Measurements from ENCODE around the gene MRAS.
"Not testable (repeated sequence)": the region's sequence is repeated elsewhere in the genome, so short reads cannot be mapped to it uniquely, and the experiment has no call there.

Gene MRAS

DNA sequence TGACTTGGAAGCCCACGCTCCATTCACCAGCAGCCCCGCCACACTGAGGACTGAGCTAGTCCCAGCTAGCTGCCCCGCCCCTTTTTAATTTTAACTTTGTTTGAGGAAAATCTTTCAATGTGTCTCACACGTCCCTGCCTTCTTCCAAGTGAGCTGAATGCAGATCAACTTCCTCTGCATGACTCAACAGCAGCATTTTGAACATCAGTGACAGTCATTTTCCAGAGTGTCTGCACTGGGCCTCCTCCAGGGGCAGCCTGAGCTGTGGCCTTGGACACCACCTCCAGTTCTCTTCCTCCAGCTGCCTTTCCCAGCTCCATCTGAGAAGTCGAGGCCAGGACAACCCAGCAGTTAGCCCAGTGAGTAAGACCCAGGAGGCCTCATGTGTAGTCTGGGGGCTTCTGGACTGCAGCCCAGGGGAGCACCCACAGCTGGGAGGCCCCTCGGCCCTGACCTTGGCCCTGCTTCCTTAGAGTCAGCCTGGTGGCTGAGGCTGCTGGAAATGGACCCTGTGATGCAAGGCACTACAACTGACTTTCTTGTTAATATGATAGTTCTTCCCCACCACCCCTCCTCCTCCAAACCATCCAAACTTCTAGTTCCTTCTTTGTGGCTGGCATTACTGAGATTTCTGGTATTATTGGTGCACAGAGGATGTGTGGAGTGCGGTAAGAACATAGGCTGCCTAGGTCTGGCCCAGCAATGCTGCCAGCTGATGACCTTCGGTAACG is 64.6 kb downstream of the MRAS start:
- in situ Hi-C loops (cut with MboI; ENCODE audit: low sequenced_read_pairs) = loop anchor here (25.0 kb wide), 1 partner anchor 351 kb away; no protein-coding TSS in a partner anchor

DNA sequence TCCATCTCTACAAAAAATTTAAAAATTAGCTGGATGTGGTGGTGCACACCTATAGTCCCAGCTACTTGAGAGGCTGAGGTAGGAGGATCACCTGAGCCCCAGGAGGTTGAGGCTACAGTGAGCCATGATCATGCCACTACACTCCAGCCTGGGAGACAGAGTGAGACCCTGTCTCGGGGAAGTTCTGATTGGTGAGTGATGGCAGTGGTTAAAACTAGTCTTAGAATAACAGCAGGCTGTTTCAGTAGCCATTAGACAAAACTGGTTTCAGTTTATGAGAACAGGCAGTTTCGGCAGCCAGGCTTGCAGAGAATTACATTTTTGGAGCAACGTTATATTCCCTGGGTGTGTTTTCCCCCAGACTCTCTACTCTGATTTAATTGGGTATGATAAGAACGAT is 67.9 kb downstream of the MRAS start:
- in situ Hi-C loops (cut with MboI; ENCODE audit: low sequenced_read_pairs) = loop anchor here (25.0 kb wide), 1 partner anchor 354 kb away; no protein-coding TSS in a partner anchor

DNA sequence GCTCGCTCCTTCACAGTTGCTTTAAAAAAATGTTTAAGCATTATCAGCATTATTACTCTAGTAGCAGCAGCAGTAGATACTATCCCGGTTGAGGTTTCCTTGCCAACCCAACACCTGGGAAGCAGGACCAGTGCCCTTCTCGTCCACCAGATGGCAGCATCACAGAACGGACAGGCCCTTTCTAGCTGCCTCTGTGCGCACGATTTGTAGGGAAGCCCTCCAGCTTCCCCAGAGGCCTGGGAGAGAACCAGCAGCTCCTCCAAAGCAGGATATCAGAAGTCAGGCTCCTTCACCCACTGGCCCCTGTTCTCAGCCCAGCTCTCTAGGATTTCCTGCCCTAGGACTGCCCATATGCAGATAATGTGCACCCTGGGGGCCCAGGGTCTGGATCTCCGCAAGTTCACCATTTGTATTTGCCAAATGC is 69.2 kb downstream of the MRAS start:
- in situ Hi-C loops (cut with MboI; ENCODE audit: low sequenced_read_pairs) = loop anchor here (25.0 kb wide), 1 partner anchor 355 kb away; no protein-coding TSS in a partner anchor

DNA sequence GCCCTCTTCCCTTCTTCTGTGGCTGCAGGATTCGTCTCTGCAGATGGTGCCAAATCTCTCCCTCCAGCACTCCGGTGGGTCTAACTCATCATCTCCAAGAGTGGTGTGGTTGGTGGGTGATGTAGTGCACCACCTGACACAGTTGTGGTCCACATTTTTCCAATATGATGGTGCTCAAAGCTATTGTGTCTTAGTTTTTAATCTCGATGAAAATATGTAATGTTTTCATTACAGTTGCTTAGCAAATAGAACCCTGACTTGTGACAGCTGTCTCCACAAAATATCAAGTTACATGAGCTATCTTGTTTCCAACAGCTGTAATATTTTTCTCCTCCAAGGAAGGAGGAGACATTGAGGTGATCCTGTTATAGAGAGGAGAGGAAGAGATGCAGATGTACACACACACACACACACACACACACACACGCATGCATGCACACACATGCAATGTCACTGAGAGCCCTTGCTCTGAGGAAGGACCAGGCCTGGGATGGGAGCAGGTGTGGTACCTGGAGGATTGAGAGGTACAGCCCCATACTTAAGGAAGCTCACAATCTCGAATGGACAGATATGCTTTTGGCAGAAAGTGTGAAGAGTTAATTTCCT is 70.3 kb downstream of the MRAS start:
- in situ Hi-C loops (cut with MboI; ENCODE audit: low sequenced_read_pairs) = loop anchor here (25.0 kb wide), 1 partner anchor 356 kb away; no protein-coding TSS in a partner anchor

DNA sequence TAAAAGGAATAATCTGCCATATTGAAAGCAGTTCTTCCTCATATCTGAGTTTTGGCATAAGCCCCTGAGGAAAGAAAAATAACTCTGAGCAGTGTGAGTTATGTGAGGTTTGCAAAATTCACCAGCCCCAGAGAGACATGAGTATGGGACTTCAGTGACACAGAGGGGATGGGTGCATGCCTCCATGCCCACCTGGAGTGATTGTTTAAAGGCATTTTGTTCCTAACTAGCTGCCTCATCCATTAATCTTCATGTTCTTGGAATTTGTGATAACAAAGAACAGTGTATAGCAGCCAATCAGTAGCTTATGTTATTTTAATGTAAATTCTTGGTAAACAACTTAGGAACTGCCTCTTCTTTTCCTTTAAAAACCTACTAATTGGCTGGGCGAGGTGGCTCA is 74.9 kb downstream of the MRAS start:
- in situ Hi-C loops (cut with MboI; ENCODE audit: low sequenced_read_pairs) = loop anchor here (25.0 kb wide), 1 partner anchor 361 kb away; no protein-coding TSS in a partner anchor

DNA sequence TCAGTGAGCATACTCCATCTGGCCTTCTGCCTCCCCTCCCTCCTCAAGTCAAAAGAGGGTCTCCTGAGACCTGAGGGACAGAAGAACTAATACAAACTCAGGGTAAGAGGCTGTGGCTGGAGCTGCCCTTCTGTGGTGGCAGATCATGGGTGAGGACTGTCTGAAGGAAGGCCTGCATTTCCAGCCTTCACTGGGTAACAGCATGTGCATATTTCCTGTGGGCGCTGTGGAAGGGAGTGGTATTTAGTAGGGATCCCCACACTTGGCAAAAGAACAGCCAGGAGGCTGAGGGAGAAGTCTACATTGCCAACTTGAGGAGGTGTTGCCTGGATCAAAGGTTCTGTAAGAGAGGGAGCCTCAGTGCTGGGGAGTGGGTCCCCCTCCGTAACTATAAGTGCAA is 75.9 kb downstream of the MRAS start:
- in situ Hi-C loops (cut with MboI; ENCODE audit: low sequenced_read_pairs) = loop anchor here (25.0 kb wide), 1 partner anchor 362 kb away; no protein-coding TSS in a partner anchor

DNA sequence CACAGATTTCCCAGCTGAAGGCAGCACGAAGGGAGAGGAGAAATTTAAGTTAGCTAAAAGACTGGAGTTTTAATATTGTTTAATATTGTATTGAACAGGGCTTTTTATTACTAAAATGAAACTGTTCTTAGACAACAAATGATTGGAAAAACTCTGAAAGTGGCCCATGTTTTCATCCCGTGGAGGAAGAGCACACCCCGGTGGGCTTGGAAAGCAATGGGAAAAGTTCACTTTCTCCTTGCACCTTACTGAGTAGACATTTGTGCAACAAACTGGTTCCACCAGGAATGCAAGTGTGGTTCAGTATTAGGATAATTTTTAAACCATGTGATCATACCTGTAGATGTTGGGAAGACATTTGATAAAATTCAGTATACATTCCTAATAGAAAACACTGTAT is 77.8 kb downstream of the MRAS start:
- in situ Hi-C loops (cut with MboI; ENCODE audit: low sequenced_read_pairs) = no loop called here

DNA sequence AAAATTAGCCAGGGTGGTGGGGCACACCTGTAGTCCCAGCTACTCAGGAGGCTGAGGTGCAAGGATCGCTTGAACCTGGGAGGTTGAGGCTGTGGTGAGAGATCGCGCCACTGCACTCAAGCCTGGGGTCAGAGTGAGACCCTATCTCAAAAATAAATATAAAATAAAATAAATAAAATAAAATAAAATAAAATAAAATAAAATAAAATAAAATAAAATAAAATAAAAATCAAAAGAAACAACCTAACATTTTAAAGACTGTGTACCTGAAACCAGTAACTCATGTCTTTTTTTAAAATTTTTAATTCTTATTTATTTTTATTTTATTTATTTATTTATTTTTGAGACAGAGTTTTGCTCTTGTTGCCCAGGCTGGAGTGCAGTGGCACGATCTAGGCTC is 78.4 kb downstream of the MRAS start:
- in situ Hi-C loops (cut with MboI; ENCODE audit: low sequenced_read_pairs) = not testable (repeated sequence)

DNA sequence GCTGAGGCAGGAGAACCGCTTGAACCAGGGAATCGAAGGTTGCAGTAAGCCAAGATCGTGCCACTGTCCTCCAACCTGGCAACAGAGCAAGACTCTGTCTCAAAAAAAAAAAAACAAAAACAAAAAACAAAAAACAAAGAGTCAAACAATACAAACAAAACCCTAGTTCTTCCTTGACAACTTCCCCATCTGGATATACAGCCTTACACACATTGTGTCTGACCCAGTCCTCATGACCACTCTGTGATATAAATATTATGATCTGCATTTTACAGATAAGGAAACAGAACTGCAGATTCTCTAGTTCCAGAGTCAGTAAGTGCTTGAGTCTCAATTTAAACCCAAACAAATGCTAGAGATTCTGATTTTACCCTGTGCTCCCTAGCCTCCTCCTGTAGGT is 81.3 kb downstream of the MRAS start:
- in situ Hi-C loops (cut with MboI; ENCODE audit: low sequenced_read_pairs) = no loop called here

DNA sequence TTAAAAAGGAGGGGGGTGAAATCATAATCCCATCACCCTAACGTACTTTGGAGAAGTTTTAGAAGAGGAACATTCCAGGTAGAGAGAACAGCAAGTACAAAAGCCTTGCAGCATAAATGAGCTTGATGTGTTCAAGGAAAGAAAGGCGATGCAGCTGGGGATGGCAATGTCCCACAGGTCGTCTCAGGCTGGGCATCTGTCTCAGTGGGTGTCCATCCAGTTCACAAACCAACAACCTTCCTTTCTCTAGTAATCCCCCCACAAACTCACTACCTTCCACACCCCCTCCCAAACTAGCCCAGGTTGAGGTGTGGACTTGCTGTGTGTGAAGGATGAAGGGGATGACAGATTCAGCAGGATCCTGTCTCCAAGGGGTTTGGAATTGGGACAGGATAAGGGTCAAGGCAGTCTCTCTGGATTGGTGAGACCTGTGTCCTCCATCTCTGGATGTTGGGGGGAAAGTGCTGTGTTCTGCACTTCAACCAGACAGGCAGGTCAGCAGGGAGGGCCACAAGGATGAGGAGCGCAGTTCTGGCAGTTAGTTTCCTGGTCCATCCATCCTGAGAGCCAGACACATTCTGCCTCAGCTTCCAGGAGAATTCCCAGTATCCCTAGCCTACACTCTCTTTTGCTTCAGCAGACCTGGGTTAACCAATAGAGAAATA is 84.3 kb downstream of the MRAS start:
- in situ Hi-C loops (cut with MboI; ENCODE audit: low sequenced_read_pairs) = no loop called here

DNA sequence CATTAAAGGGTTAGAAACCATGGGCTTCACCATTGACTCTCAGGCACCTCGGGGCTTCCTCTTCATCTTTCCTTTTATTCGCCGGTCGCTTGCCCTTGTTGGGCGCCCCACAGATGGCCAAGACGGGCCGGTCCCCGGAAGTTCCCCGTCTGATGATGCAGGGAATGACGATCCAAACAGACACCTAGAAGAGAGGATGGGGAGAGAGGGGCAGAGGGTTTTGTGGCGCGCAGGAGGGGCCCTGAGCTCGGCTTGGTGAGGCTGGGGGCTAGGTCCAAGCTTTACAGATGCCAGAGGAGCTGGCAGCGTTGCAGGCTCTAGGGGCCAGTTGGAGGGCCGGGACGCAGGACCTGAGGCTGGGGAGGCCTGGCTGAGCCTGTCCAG is 85.5 kb downstream of the MRAS start:
- in situ Hi-C loops (cut with MboI; ENCODE audit: low sequenced_read_pairs) = no loop called here

DNA sequence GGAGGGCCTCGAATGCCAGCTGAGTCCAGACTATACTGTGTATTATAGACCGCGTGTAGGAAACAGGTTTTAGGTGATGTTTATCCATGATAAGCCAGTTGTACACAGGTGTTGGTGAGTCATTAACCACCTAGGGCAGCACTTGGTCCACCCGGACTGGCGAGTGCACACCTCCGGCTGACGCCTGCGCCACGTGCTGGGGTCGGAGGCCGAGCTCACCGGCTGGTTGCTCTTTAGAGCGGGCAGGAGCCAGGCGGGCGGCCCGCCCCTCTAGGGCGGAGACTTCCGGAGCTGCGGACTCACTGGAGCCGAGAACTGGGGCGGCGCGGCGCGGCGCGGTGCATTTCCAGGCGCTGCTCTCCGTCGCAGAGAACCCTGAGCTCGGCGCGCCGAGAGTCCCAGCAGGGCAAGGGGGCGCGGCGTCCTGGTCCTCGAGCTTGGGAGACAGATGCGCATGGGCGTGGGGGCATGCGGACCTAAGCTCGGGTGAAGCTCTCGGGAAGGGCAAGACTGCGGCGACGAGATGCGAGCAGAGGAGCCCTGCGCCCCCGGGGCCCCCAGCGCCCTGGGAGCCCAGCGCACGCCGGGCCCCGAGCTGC is 86.0 kb downstream of the MRAS start, which contains the start of gene ESYT3:
Gene ESYT3 (plus strand): TSS at position 341 of the 599 bp plus-strand sequence. CDS start 183 bp downstream, at position 524.
- in situ Hi-C loops (cut with MboI; ENCODE audit: low sequenced_read_pairs) = no loop called here

DNA sequence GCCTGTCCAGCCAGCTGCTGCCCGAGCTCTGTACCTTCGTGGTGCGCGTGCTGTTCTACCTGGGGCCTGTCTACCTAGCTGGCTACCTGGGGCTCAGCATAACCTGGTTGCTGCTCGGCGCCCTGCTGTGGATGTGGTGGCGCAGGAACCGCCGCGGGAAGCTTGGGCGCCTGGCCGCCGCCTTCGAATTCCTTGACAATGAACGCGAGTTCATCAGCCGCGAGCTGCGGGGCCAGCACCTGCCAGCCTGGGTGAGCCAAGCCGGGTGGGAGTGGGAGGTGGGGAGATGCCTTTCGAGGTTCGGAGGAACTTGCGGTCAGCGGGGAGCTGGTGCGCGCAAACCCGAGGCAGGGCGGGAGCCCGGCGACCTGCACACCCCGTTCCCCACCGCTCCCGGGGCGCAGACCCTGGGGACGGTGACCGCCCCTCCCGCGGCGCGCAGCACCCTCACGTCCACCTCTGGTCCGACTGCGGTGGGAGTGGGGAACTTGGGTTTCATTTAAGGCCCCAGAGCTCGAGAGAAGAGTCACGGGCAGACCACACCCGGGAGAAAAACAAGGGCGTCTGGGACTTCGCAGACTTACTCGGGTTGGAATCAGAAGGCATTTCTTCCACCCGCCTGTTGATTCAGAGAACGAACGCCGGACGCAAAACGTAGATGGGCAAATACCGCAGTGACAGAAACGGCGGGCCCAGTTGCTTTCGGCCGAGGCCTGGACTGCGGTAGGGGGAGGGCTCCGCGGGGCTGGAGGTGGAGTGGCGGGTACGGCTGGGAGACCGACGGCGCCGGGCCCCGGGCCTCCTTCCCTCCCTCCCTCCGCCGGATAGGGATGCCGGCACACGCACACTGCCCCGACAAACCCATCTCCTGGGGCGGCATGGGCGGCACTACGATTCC is 86.7 kb downstream of the MRAS start:
- in situ Hi-C loops (cut with MboI; ENCODE audit: low sequenced_read_pairs) = no loop called here

DNA sequence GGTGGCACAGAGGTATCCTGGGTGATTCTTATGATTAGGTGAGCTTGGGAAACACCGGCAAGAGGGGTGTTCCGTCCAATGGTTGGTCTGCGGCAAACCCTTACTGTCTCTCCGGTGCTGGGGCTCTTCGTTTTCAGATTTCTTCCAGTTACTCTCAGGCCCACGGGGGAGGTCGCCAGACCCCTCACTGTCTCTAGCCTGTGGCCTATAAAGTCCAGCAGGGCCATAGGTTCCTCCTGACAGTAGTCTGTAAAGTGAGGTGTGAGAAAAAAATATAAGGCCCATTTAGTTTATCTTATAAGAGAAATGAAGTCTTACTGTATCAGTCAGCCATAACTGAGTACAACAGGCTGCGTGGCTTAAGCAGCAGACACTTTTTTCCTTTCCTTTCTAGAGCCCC is 87.5 kb downstream of the MRAS start:
- in situ Hi-C loops (cut with MboI; ENCODE audit: low sequenced_read_pairs) = no loop called here

DNA sequence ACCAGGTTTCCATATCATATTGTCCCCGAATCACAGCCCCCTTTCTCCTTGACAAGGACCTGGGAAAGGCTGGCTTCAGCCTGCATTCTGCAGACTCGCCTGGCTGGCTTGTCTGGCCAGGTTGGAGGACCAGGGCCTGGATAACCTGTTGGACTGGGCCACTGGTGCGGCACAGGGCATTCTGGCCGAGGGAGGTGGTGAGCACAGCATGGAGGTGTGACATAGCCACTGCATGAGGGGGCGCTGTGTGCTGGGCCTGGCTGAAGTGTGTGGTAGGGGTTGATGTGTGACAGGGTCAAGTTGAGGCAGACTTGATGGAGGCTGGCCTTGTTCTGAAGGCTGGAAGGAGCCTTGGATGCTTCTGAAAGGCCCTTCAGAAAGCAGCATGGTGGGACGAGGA is 88.9 kb downstream of the MRAS start:
- in situ Hi-C loops (cut with MboI; ENCODE audit: low sequenced_read_pairs) = no loop called here

DNA sequence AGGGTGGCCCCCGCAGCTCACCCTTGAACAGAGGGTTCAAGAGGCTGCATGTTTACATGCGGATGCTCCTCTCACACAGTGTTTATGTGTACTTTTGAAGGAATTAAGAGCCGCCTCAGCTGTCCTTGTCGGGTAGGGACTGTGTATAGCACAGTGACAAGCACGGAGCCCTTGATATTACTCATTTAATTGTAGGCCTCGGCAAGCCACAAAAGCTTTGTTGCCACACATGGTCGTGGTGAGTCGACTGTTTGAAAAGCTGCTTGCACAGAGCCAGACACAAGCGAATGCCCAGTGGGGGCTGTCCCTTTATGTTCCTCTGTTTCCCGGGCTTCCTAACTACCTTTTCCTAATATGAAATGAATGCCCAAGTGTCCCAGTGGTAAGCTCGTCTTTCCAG is 90.5 kb downstream of the MRAS start:
- in situ Hi-C loops (cut with MboI; ENCODE audit: low sequenced_read_pairs) = no loop called here

DNA sequence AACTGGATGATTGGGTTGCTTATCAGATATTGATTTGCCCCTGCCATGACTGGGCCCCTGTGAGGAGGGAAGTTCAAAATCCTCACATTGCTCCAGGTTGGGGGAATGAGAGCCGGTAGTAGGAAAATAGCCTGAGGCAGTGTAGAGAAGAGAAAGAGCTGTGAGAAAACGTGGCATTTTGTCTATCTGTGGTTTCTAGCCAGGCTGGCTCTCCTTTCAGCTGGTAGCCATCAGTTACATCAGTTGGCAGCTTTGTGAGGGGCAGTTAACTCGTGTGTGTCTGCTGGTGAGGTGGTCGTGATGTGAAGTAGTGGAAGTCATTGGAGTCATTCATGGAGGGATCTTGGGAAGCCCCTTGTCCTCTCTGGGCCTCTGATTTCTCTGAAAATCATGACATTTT is 91.3 kb downstream of the MRAS start:
- in situ Hi-C loops (cut with MboI; ENCODE audit: low sequenced_read_pairs) = no loop called here

DNA sequence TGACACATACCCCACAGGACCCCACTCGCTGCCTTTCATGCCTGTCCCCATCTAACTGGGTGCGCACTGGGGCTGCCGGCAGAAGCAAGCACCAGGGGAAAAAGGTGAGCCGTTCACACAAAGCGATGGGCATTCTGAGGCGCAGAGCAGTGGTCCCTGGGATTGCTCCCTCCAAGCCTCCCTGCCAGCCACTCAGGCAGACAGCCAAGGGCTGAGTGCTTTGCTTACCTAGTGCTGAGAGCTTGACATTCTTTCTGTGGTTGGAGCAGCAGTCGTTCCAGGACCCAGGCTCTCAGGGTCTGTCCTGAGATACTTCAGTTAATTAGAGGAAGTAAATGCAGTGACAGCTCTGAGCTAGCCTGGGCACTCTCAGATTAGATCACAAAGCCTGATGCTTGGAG is 91.7 kb downstream of the MRAS start:
- in situ Hi-C loops (cut with MboI; ENCODE audit: low sequenced_read_pairs) = no loop called here

DNA sequence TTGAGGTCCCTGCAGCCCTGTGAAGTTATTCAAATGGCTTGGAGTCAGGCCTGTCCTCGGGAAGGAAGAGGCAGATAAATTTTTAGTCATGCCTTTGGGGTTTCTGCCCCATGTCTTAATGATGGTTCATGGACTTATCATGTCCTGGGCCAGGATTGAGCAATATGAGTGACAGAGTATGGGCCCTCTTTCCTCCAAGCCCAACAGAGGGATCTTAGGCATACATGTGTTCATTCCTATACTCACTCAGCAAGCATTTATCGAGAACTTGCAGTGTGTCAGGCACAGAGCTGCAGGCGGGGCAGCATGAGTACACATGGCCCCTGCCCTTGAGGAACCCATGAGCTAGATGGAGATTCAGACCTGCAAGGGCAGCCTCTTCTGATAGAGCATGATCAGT is 92.2 kb downstream of the MRAS start:
- in situ Hi-C loops (cut with MboI; ENCODE audit: low sequenced_read_pairs) = no loop called here

DNA sequence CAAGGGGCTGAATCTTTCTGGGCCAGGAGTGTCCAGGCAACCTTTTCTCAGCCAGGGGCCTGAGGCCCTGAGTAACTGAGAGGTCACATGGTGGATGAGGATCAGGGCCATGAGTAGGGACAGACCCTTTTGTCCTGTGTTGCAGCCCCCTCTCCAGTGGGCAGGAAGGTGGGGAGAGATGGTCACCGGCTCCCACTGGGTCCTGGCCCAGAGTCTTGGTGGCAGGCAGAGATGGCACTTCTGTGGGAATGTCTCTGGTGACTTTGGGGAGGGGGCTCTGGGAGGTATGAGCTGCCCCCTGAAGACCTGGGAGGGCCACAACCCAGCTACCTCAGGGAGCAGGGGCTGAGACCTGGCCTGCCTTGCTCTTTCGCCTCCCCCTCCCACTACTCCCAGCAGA is 92.9 kb downstream of the MRAS start:
- in situ Hi-C loops (cut with MboI; ENCODE audit: low sequenced_read_pairs) = no loop called here
